H1 (cell line): ENCODE measurements around the gene MFAP3. TPM values are rescaled to one million over a fixed set of nuclear protein-coding genes. Genes with fewer than 3 reads are reported as not detected.

Source experiments
- CTCF ChIA-PET: fragments of 300-600 bp; sonication (Branson Sonifier 250); formaldehyde crosslinking; loops from one replicate; lab custom pipeline; 2021; ENCODE audit not compliant: partially characterized antibody; lab: Charles Lee
- POLR2A ChIA-PET: fragments of 300-600 bp; sonication (Branson Sonifier 250); formaldehyde crosslinking; loops from one replicate; lab custom pipeline; 2021; ENCODE audit warnings: inconsistent platforms; ENCODE audit not compliant: partially characterized antibody; lab: Charles Lee
- DNase-seq, 2 experiments: peaks; one replicate each; pipeline versions ENCODE4 v3.0.0 to v3.0.0-alpha.2; 2010 to 2022; ENCODE audit warnings: low spot score in 2 of 2, low read depth in 1 of 2, mixed read lengths in 1 of 2
- FAIRE-seq: peaks from 2 replicates; lab custom pipeline; 2011; peaks lifted over from hg19 to GRCh38; lab: Jason Lieb, UNC
- H2AFZ ChIP-seq: 2 replicates; pipeline ENCODE4 v1.8.1; 2012; ENCODE audit warnings: low read length, inconsistent platforms
- H2AK5ac ChIP-seq: 2 replicates; pipeline ENCODE4 v1.6.1; 2013; ENCODE audit warnings: low read depth, low read length
- H2BK120ac ChIP-seq: replicated peaks from 2 replicates; pipeline ENCODE3; 2013; ENCODE audit warnings: low read depth, low read length, inconsistent platforms
- H2BK12ac ChIP-seq: 2 replicates; pipeline ENCODE4 v1.6.1; 2013; ENCODE audit warnings: low read depth, low read length
- H2BK15ac ChIP-seq: 2 replicates; pipeline ENCODE4 v1.6.1; 2013; ENCODE audit warnings: low read length
- H2BK20ac ChIP-seq: 2 replicates; pipeline ENCODE4 v1.6.1; 2013; ENCODE audit warnings: low read length
- H2BK5ac ChIP-seq: 2 replicates; pipeline ENCODE4 v1.6.1; 2013; ENCODE audit warnings: low read depth, low read length
- H3K14ac ChIP-seq: 2 replicates; pipeline ENCODE4 v1.6.1; 2013; ENCODE audit warnings: inconsistent platforms; ENCODE audit not compliant: insufficient read length
- H3K18ac ChIP-seq: 2 replicates; pipeline ENCODE4 v1.6.1; 2013; ENCODE audit warnings: low read length; ENCODE audit errors: extremely low read depth
- H3K23ac ChIP-seq: 2 replicates; pipeline ENCODE4 v1.6.1; 2013; ENCODE audit warnings: inconsistent platforms; ENCODE audit not compliant: insufficient read length
- H3K23me2 ChIP-seq: 2 replicates; pipeline ENCODE4 v1.6.1; 2013; ENCODE audit warnings: low read depth, low read length
- H3K27ac ChIP-seq: 2 replicates; pipeline ENCODE4 v1.6.1; 2011; ENCODE audit warnings: low read depth, low read length, inconsistent platforms
- H3K27me3 ChIP-seq, 4 experiments: replicated peaks in 1 of 4; 1 replicate in 1 of 4; 2 replicates in 3 of 4; pipeline versions ENCODE4 v1.6.1 to v1.8.1; 2011 to 2013; ENCODE audit warnings: low read length in 3 of 4, mild to moderate bottlenecking in 3 of 4, inconsistent platforms in 2 of 4, mixed read lengths in 2 of 4, moderate library complexity in 1 of 4; ENCODE audit not compliant: control insufficient read depth in 3 of 4, insufficient read depth in 3 of 4; ENCODE audit errors: extremely low read depth in 1 of 4
- H3K36me3 ChIP-seq, 4 experiments: 2 replicates each; pipeline versions ENCODE4 v1.6.1 to v1.8.1; 2011 to 2013; ENCODE audit warnings: mild to moderate bottlenecking in 4 of 4, low read length in 3 of 4, moderate library complexity in 2 of 4, control low read depth in 1 of 4, inconsistent platforms in 1 of 4; ENCODE audit not compliant: insufficient read depth in 4 of 4, control insufficient read depth in 2 of 4
- H3K4ac ChIP-seq: replicated peaks from 2 replicates; pipeline ENCODE3; 2013; ENCODE audit warnings: low read length, low read depth, mixed read lengths, inconsistent platforms; ENCODE audit not compliant: insufficient read length
- H3K4me1 ChIP-seq, 4 experiments: replicated peaks in 1 of 4; 1 replicate in 1 of 4; 2 replicates in 3 of 4; pipeline versions ENCODE4 v1.6.1 to v1.8.1; 2011 to 2013; ENCODE audit warnings: low read length in 3 of 4, inconsistent platforms in 2 of 4, mixed read lengths in 1 of 4; ENCODE audit not compliant: insufficient read depth in 4 of 4, control insufficient read depth in 3 of 4
- H3K4me2 ChIP-seq, 2 experiments: 2 replicates each; pipeline versions ENCODE4 v1.6.1 to v1.8.1; 2011 to 2013; ENCODE audit warnings: low read depth in 2 of 2, low read length in 2 of 2, control low read depth in 1 of 2, inconsistent platforms in 1 of 2, mild to moderate bottlenecking in 1 of 2; ENCODE audit not compliant: insufficient read depth in 1 of 2
- H3K4me3 ChIP-seq, 4 experiments: fragments of 200-600, 300-600 bp in 1 of 4; sonication (generic), shearing (Covaris generic), sonication (Bioruptor Twin) in 1 of 4; 2 replicates each; pipeline versions ENCODE4 v1.5.1 to v1.8.1; 2011 to 2016; ENCODE audit warnings: low read length in 4 of 4, low read depth in 3 of 4, control low read depth in 2 of 4, inconsistent platforms in 2 of 4, mild to moderate bottlenecking in 2 of 4, mixed read lengths in 1 of 4, moderate library complexity in 1 of 4; ENCODE audit not compliant: insufficient read depth in 2 of 4; ENCODE audit errors: extremely low read depth in 1 of 4
- H3K56ac ChIP-seq: replicated peaks from 2 replicates; pipeline ENCODE3; 2013; ENCODE audit warnings: low read depth, mild to moderate bottlenecking, mixed read lengths, low read length, inconsistent platforms; ENCODE audit not compliant: insufficient read length
- H3K79me1 ChIP-seq: 2 replicates; pipeline ENCODE4 v1.6.1; 2013; ENCODE audit warnings: low read depth, low read length, control low read depth
- H3K79me2 ChIP-seq, 2 experiments: 2 replicates each; pipeline versions ENCODE4 v1.6.1 to v1.8.1; 2012 to 2013; ENCODE audit warnings: low read length in 2 of 2, mild to moderate bottlenecking in 2 of 2, inconsistent platforms in 1 of 2; ENCODE audit not compliant: insufficient read depth in 2 of 2, control insufficient read depth in 1 of 2
- H3K9ac ChIP-seq, 4 experiments: replicated peaks in 1 of 4; 1 replicate in 1 of 4; 2 replicates in 3 of 4; pipeline versions ENCODE4 v1.6.1 to v1.8.1; 2011 to 2013; ENCODE audit warnings: low read depth in 3 of 4, low read length in 3 of 4, control low read depth in 2 of 4, mild to moderate bottlenecking in 2 of 4, moderate library complexity in 2 of 4, inconsistent platforms in 1 of 4; ENCODE audit errors: extremely low read depth in 1 of 4
- H3K9me3 ChIP-seq, 2 experiments: 2 replicates each; pipeline versions ENCODE4 v1.6.1 to v1.8.1; 2012 to 2013; ENCODE audit warnings: mild to moderate bottlenecking in 2 of 2, moderate library complexity in 2 of 2, control low read depth in 1 of 2, inconsistent platforms in 1 of 2, low read depth in 1 of 2, low read length in 1 of 2, mixed read lengths in 1 of 2; ENCODE audit not compliant: insufficient read depth in 2 of 2
- H4K20me1 ChIP-seq, 2 experiments: replicated peaks in 1 of 2; 2 replicates each; pipeline versions ENCODE3 to v1.8.1; 2011 to 2013; ENCODE audit warnings: inconsistent platforms in 2 of 2, low read length in 2 of 2, mild to moderate bottlenecking in 1 of 2; ENCODE audit not compliant: insufficient read depth in 2 of 2, control insufficient read depth in 1 of 2
- H4K5ac ChIP-seq: 2 replicates; pipeline ENCODE4 v1.6.1; 2013; ENCODE audit warnings: low read length, low read depth, mixed read lengths, inconsistent platforms; ENCODE audit not compliant: insufficient read length
- H4K8ac ChIP-seq: 2 replicates; pipeline ENCODE4 v1.8.0; 2013; ENCODE audit warnings: mild to moderate bottlenecking, moderate library complexity, low read length, inconsistent platforms; ENCODE audit not compliant: insufficient read depth; ENCODE audit errors: extremely low read depth
- H4K91ac ChIP-seq: replicated peaks from 2 replicates; pipeline ENCODE3; 2013; ENCODE audit warnings: low read length, mixed read lengths, inconsistent platforms; ENCODE audit not compliant: insufficient read length
- BCL11A ChIP-seq, 2 experiments: IDR thresholded peaks; one replicate each; pipeline ENCODE4 v1.6.1; 2011; ENCODE audit warnings: low read depth in 2 of 2, low read length in 2 of 2, mild to moderate bottlenecking in 2 of 2
- CBX8 ChIP-seq: fragments of 300-800, 300-1000 bp; sonication (generic); IDR thresholded peaks from 2 replicates; pipeline ENCODE4 v1.7.1; 2016; ENCODE audit warnings: low read depth, low read length, borderline replicate concordance
- EP300 ChIP-seq, 2 experiments: IDR thresholded peaks; 1 replicate in 1 of 2; 2 replicates in 1 of 2; pipeline ENCODE4 v1.6.1; 2011 to 2012; ENCODE audit warnings: low read depth in 2 of 2, low read length in 2 of 2, mild to moderate bottlenecking in 2 of 2, borderline replicate concordance in 1 of 2, inconsistent platforms in 1 of 2, moderate library complexity in 1 of 2
- FOSL1 ChIP-seq: IDR thresholded peaks from 2 replicates; pipeline ENCODE4 v1.6.1; 2011; ENCODE audit warnings: mild to moderate bottlenecking, low read depth, low read length, moderate library complexity; ENCODE audit not compliant: insufficient read depth
- GTF2F1 ChIP-seq: IDR thresholded peaks from 2 replicates; pipeline ENCODE4 v1.6.1; 2012; ENCODE audit warnings: low read depth, low read length, improper control_type of control experiment, borderline replicate concordance
- HDAC2 ChIP-seq, 2 experiments: fragments of 300-600 bp in 1 of 2; sonication (generic) in 1 of 2; IDR thresholded peaks; 2 replicates each; pipeline ENCODE4 v1.6.1; 2011 to 2012; ENCODE audit warnings: low read depth in 2 of 2, low read length in 2 of 2, mild to moderate bottlenecking in 2 of 2, moderate library complexity in 2 of 2, borderline replicate concordance in 1 of 2, inconsistent platforms in 1 of 2
- JUN ChIP-seq: IDR thresholded peaks from 2 replicates; pipeline ENCODE4 v1.6.1; 2011; ENCODE audit warnings: low read depth, mild to moderate bottlenecking, improper control_type of control experiment, low read length
- NANOG ChIP-seq: IDR thresholded peaks from 2 replicates; pipeline ENCODE4 v1.6.1; 2011; ENCODE audit warnings: low read length, low read depth, mild to moderate bottlenecking, inconsistent platforms; ENCODE audit not compliant: insufficient read depth, poor library complexity, severe bottlenecking
- POLR2A ChIP-seq, 2 experiments: IDR thresholded peaks; 1 replicate in 1 of 2; 2 replicates in 1 of 2; pipeline ENCODE4 v1.6.1; 2011; ENCODE audit warnings: low read depth in 2 of 2, low read length in 2 of 2, mild to moderate bottlenecking in 2 of 2; ENCODE audit errors: control extremely low read depth in 1 of 2
- RXRA ChIP-seq: IDR thresholded peaks from 2 replicates; pipeline ENCODE4 v1.6.1; 2011; ENCODE audit warnings: low read depth, mild to moderate bottlenecking, low read length, moderate library complexity; ENCODE audit not compliant: insufficient read depth
- SAP30 ChIP-seq: fragments of 300-600 bp; sonication (generic); IDR thresholded peaks from 2 replicates; pipeline ENCODE4 v1.7.1; 2012; ENCODE audit warnings: low read length, moderate library complexity, mild to moderate bottlenecking, inconsistent platforms; ENCODE audit not compliant: insufficient read depth, insufficient replicate concordance
- SP4 ChIP-seq: IDR thresholded peaks from 2 replicates; pipeline ENCODE4 v1.6.1; 2012; ENCODE audit warnings: low read length, inconsistent platforms
- SUZ12 ChIP-seq: fragments of 200-600 bp; sonication (generic); IDR thresholded peaks from 2 replicates; pipeline ENCODE4 v1.6.1; 2012; ENCODE audit warnings: mild to moderate bottlenecking, inconsistent platforms, low read length, moderate library complexity, mixed read lengths
- YY1 ChIP-seq: IDR thresholded peaks from 2 replicates; pipeline ENCODE4 v1.6.1; 2011; ENCODE audit warnings: low read depth, mild to moderate bottlenecking, low read length
- WGBS, 2 experiments: shearing (Covaris generic) in 1 of 2; methylation state at CpG; one replicate each; pipeline versions ENCODE4 v1.1.6 to v1.1.7; 2013 to 2015; ENCODE audit warnings: low lambda C conversion rate in 2 of 2, mixed read lengths in 2 of 2, inconsistent platforms in 1 of 2, low coverage in 1 of 2, missing lambda C conversion rate in 1 of 2; ENCODE audit not compliant: insufficient replicate concordance in 2 of 2, insufficient coverage in 1 of 2, insufficient read length in 1 of 2; ENCODE audit errors: extremely low coverage in 1 of 2, missing lambda C conversion rate in 1 of 2; 5-methylcytosine and 5-hydroxymethylcytosine counted together
- polyA plus RNA-seq, 7 experiments: library from polyadenylated mRNA; depleted of rRNA in 3 of 7; stranded (reverse) in 5 of 7; unstranded in 2 of 7; fragments of >200 nt in 5 of 7; fragments of 200-250 nt in 2 of 7; gene quantifications; 1 replicate in 5 of 7; 2 replicates in 1 of 7; 4 replicates in 1 of 7; pipeline versions ENCODE4 v1.2.1 to v1.2.3, GENCODE V29; 2011 to 2013; ENCODE audit warnings: missing spikeins in 2 of 7, mixed read lengths in 2 of 7
- total RNA-seq: library from RNA; stranded (reverse); fragmentation: NEBNext Ultra II Directional; extraction: Animal tissue kit (Norgen Biotek cat#: 25700); gene quantifications from 2 replicates; pipeline ENCODE4 v1.2.1, GENCODE V29; 2021

MFAP3 gene
- total and polyA plus RNA-seq, 2 of the 8 experiments (the other 6 are each of a cell fraction or from before 2014, with no cell fraction given), result 13.7 to 27.0 TPM

DNA sequence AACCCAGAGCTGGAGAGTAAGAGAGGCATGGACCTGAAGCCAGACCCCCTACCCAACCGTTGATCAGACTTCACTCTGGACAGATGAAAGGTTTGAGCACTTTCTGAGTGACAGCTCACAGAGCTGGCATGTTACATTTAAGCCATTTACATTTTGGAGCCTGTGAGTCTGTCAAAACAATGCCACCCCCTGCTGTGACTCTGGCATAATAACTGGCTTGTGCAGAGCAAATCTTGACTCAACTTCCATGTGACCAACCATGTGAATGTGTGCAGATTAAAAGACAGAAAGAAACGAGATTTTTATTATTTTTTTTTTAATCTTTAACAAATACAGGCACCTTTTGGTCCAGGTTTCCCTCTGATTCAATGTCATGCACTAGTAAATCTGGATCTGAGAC is 48.5 kb downstream of the MFAP3 start:
- Histone ChIP-seq H2BK15ac (no peak overlapping the region), H3K56ac (no peak overlapping the region), H3K23ac (no peak overlapping the region), H4K8ac (no peak overlapping the region), H3K14ac (no peak overlapping the region), H2BK5ac (no peak overlapping the region), H4K91ac (no peak overlapping the region), H3K4me2 (no peak overlapping the region), H3K23me2 (no peaks in the 10 kb centered on the region), H3K27ac (no peak overlapping the region), H2BK120ac (no peak overlapping the region), H3K4me1 (peaks cover 0 to 6% (median under 1%) of the 10 kb centered on the region in 4 experiments; a peak in 2 of 7 replicates), H2AFZ (no peak overlapping the region), H4K5ac (no peak overlapping the region), H2BK12ac (no peak overlapping the region), H2BK20ac (no peak overlapping the region), H3K4me3 (no peak overlapping the region), H3K36me3 (no peaks in the 10 kb centered on the region), H3K4ac (no peak overlapping the region), H2AK5ac (no peak overlapping the region), H4K20me1 (peaks cover 0 to 2% of the 10 kb centered on the region in 2 experiments), H3K79me2 (no peaks in the 10 kb centered on the region), H3K9ac (no peak overlapping the region), H3K79me1 (no peaks in the 10 kb centered on the region), H3K18ac (no peak overlapping the region), H3K9me3 (no peaks in the 10 kb centered on the region), H3K27me3 (no peaks in the 10 kb centered on the region)
- FAIRE-seq (no peak), DNase-seq (no peak)
- ChIA-PET CTCF (interaction anchor here (0.6 to 3.2 kb wide), 8 partner anchors 14 to 412 kb away, joined by 3 to 14 read pairs (median 4); no protein-coding TSS in a partner anchor), POLR2A (no interaction called here)
- 63% methylated on average over 2 of the region's 2 CpGs; no CpG with 5 or more reads in 1 of the 2 experiments for WGBS, 2 experiments
- TF ChIP-seq CBX8 (no peak), NANOG (no peak), YY1 (no peak), EP300 (IDR thresholded peaks at IDR 0.05; ENCODE audit: borderline replicate concordance in 1 of 2, low read depth in 2 of 2, low read length in 2 of 2) (no peak), GTF2F1 (no peak), RXRA (no peak), FOSL1 (no peak), BCL11A (IDR thresholded peaks at IDR 0.05; ENCODE audit: low read depth in 2 of 2, low read length in 2 of 2) (no peak), POLR2A (IDR thresholded peaks at IDR 0.05; ENCODE audit: control extremely low read depth in 1 of 2, low read depth in 2 of 2, low read length in 2 of 2) (no peak), HDAC2 (IDR thresholded peaks at IDR 0.05; ENCODE audit: borderline replicate concordance in 1 of 2, low read depth in 2 of 2, low read length in 2 of 2) (no peak), SP4 (no peak), JUN (no peak), SUZ12 (no peak), SAP30 (no peak)
